Eye (tissue), 1 donor: ENCODE measurements around the gene TCF15.

Source experiments
- DNase-seq: peaks from one replicate; pipeline ENCODE4 v3.0.0-alpha.2; 2015

Gene TCF15

GRCh38 chr20:576156-576555 is 34.0 kb downstream of the TCF15 start:
- DNase-seq, result no peak

- DNase-seq, result no peak
Measured at GRCh38 chr20:575230-575629, 34.9 kb downstream of the TCF15 start.

- no peak for DNase-seq
Measured at GRCh38 chr20:574297-574942, 35.7 kb downstream of the TCF15 start.

- no peak for DNase-seq
Measured at GRCh38 chr20:573414-574296, 36.5 kb downstream of the TCF15 start.

GRCh38 chr20:572727-573126 is 37.4 kb downstream of the TCF15 start:
- DNase-seq, result no peak

GRCh38 chr20:571754-572441 is 38.2 kb downstream of the TCF15 start:
- peak; percentile 74 for DNase-seq

GRCh38 chr20:568673-569415 is 41.3 kb downstream of the TCF15 start:
- no peak for DNase-seq

- DNase-seq, result no peak
Measured at GRCh38 chr20:568097-568652, 41.9 kb downstream of the TCF15 start.

- DNase-seq, result no peak
Measured at GRCh38 chr20:564192-564591, 45.9 kb downstream of the TCF15 start.

GRCh38 chr20:563187-563586 is 46.9 kb downstream of the TCF15 start:
- DNase-seq, result no peak

- DNase-seq, result no peak
Measured at GRCh38 chr20:562232-562897, 47.7 kb downstream of the TCF15 start.

GRCh38 chr20:561437-562231 is 48.5 kb downstream of the TCF15 start:
- DNase-seq, result peak; percentile 90

- DNase-seq, result no peak
Measured at GRCh38 chr20:560680-561079, 49.4 kb downstream of the TCF15 start.

GRCh38 chr20:558117-558516 is 52.0 kb downstream of the TCF15 start:
- no peak for DNase-seq

- no peak for DNase-seq
Measured at GRCh38 chr20:556984-557383, 53.1 kb downstream of the TCF15 start.

- DNase-seq, result no peak
Measured at GRCh38 chr20:555976-556385, 54.1 kb downstream of the TCF15 start.
